Measurements from ENCODE around the gene PARP11. TPM values are rescaled to one million over a fixed set of nuclear protein-coding genes. Genes with fewer than 3 reads are reported as not detected.

PARP11 gene
- total and polyA plus RNA-seq, 2 of the 8 experiments (the other 6 are each of a cell fraction or from before 2014, with no cell fraction given), result 4.2 to 13.3 TPM

DNA sequence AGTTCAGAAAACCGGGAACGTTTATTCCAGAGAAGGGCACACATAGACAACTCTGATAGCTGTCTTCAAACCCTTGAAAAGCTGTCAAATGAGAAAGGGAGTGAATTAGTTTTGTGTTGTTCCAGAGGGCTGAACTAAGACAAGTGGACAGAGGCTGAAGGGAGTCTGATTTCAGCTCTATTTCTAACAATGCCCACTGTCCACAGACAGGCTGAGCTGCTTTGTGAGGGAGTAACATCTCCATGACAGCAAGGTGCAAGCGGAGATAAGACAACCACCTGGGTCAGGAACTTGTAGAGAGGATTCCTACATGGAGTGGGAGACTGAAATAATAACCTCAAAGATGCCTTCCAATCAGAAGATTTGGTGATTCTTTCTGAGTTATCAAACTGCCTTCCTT, 25.6 kb upstream of the PARP11 start:
- POLR2A ChIA-PET (ENCODE audit: partially characterized antibody), result interaction anchor here (0.7 to 0.9 kb wide), 2 partner anchors 65 to 151 kb away, joined by 3 read pairs; no protein-coding TSS in a partner anchor
- no peaks in the 10 kb centered on the region for H3K9me3 ChIP-seq (ENCODE audit: insufficient read depth in 2 of 2, low read depth in 1 of 2, low read length in 1 of 2)
- no peak overlapping the region for H2BK12ac ChIP-seq (ENCODE audit: low read depth, low read length)
- FAIRE-seq, result no peak
- no peak overlapping the region for H3K4me2 ChIP-seq (ENCODE audit: insufficient read depth in 1 of 2, low read depth in 2 of 2, low read length in 2 of 2)
- no peak overlapping the region for H3K56ac ChIP-seq (replicated peaks; ENCODE audit: insufficient read length, low read depth, low read length)
- no peaks in the 10 kb centered on the region for H4K20me1 ChIP-seq (replicated peaks in 1 of 2; ENCODE audit: control insufficient read depth in 1 of 2, insufficient read depth in 2 of 2, low read length in 2 of 2)
- H3K27me3 ChIP-seq (replicated peaks in 1 of 4; ENCODE audit: control insufficient read depth in 3 of 4, extremely low read depth in 1 of 4, insufficient read depth in 3 of 4, low read length in 3 of 4), result no peaks in the 10 kb centered on the region
- no peak overlapping the region for H2AFZ ChIP-seq (ENCODE audit: low read length)
- H2BK15ac ChIP-seq (ENCODE audit: low read length), result no peak overlapping the region
- H3K27ac ChIP-seq (ENCODE audit: low read depth, low read length), result no peak overlapping the region
- no peak overlapping the region for H2AK5ac ChIP-seq (ENCODE audit: low read depth, low read length)
- no peaks in the 10 kb centered on the region for H3K4me1 ChIP-seq (replicated peaks in 1 of 4; ENCODE audit: control insufficient read depth in 3 of 4, insufficient read depth in 4 of 4, low read length in 3 of 4)
- H3K36me3 ChIP-seq (ENCODE audit: control insufficient read depth in 2 of 4, insufficient read depth in 4 of 4, low read length in 3 of 4), result no peaks in the 10 kb centered on the region
- no peak overlapping the region for H3K9ac ChIP-seq (replicated peaks in 1 of 4; ENCODE audit: extremely low read depth in 1 of 4, low read depth in 3 of 4, low read length in 3 of 4)
- WGBS, 2 experiments (ENCODE audit: extremely low coverage in 1 of 2, insufficient coverage in 1 of 2, insufficient read length in 1 of 2, insufficient replicate concordance in 2 of 2, low coverage in 1 of 2, low lambda C conversion rate in 2 of 2, missing lambda C conversion rate in 1 of 2), result 93% methylated on average over 3 of the region's 3 CpGs; no CpG with 5 or more reads in 1 of the 2 experiments
- no peak for TF ChIP-seq E2F6 (IDR thresholded peaks at IDR 0.05)
- no peak for TF ChIP-seq YY1 (IDR thresholded peaks at IDR 0.05; ENCODE audit: low read depth, low read length)
- no peak for TF ChIP-seq BCL11A (IDR thresholded peaks at IDR 0.05; ENCODE audit: low read depth in 2 of 2, low read length in 2 of 2)
- TF ChIP-seq POLR2A (IDR thresholded peaks at IDR 0.05; ENCODE audit: control extremely low read depth in 1 of 2, low read depth in 2 of 2, low read length in 2 of 2), result no peak
- no peak for TF ChIP-seq POU5F1 (IDR thresholded peaks at IDR 0.05; ENCODE audit: low read depth, low read length)
- TF ChIP-seq RXRA (IDR thresholded peaks at IDR 0.05; ENCODE audit: insufficient read depth, low read depth, low read length), result no peak
- no peak for TF ChIP-seq SIX5 (IDR thresholded peaks at IDR 0.05; ENCODE audit: low read depth, low read length)
- no peak for TF ChIP-seq SUZ12 (IDR thresholded peaks at IDR 0.05; ENCODE audit: low read length)
- no peak for TF ChIP-seq CBX8 (IDR thresholded peaks at IDR 0.05; ENCODE audit: borderline replicate concordance, low read depth, low read length)
- no peak for TF ChIP-seq ZNF274 (IDR thresholded peaks at IDR 0.05; ENCODE audit: borderline replicate concordance, extremely low read depth, low read length)
- no peak for TF ChIP-seq JUND (IDR thresholded peaks at IDR 0.05; ENCODE audit: low read length)
- TF ChIP-seq RBBP5 (IDR thresholded peaks at IDR 0.05; ENCODE audit: borderline replicate concordance, low read depth, low read length), result no peak
- TF ChIP-seq EGR1 (IDR thresholded peaks at IDR 0.05; ENCODE audit: borderline replicate concordance, low read depth, low read length), result no peak
- TF ChIP-seq CBX5 (IDR thresholded peaks at IDR 0.05; ENCODE audit: low read depth, low read length), result no peak
- TF ChIP-seq MAFK (IDR thresholded peaks at IDR 0.05; ENCODE audit: low read depth, low read length), result no peak
- H3K4ac ChIP-seq (replicated peaks; ENCODE audit: insufficient read length, low read depth, low read length), result no peak overlapping the region
- CTCF ChIA-PET (ENCODE audit: partially characterized antibody), result interaction anchor here (0.6 to 2.2 kb wide), 4 partner anchors 13 to 139 kb away, joined by 3 to 11 read pairs (median 3); no protein-coding TSS in a partner anchor
- H4K91ac ChIP-seq (replicated peaks; ENCODE audit: insufficient read length, low read length), result no peak overlapping the region
- no peak overlapping the region for H3K4me3 ChIP-seq (ENCODE audit: extremely low read depth in 1 of 4, insufficient read depth in 2 of 4, low read depth in 3 of 4, low read length in 4 of 4)
- no peak overlapping the region for H2BK5ac ChIP-seq (ENCODE audit: low read depth, low read length)
- H3K79me1 ChIP-seq (ENCODE audit: low read depth, low read length), result no peaks in the 10 kb centered on the region
- no peak overlapping the region for H3K18ac ChIP-seq (ENCODE audit: extremely low read depth, low read length)
- DNase-seq (ENCODE audit: low read depth in 1 of 2, low spot score in 2 of 2), result no peak
- H2BK120ac ChIP-seq (replicated peaks; ENCODE audit: low read depth, low read length), result no peak overlapping the region
- no peak overlapping the region for H2BK20ac ChIP-seq (ENCODE audit: low read length)
- H3K14ac ChIP-seq (ENCODE audit: insufficient read length), result no peak overlapping the region
- H3K23me2 ChIP-seq (ENCODE audit: low read depth, low read length), result no peaks in the 10 kb centered on the region
- H3K79me2 ChIP-seq (ENCODE audit: control insufficient read depth in 1 of 2, insufficient read depth in 2 of 2, low read length in 2 of 2), result no peaks in the 10 kb centered on the region
- H3K23ac ChIP-seq (ENCODE audit: insufficient read length), result no peak overlapping the region
- H4K8ac ChIP-seq (ENCODE audit: extremely low read depth, insufficient read depth, low read length), result no peak overlapping the region
- no peak overlapping the region for H4K5ac ChIP-seq (ENCODE audit: insufficient read length, low read depth, low read length)
